H9 (cell line): ENCODE measurements around the gene TGM5. TPM values are rescaled to one million over a fixed set of nuclear protein-coding genes. Genes with fewer than 3 reads are reported as not detected.

Source experiments
- DNase-seq: peaks from one replicate; pipeline ENCODE4 v3.0.0-alpha.2; 2017
- H2AFZ ChIP-seq: one replicate; pipeline ENCODE4 v1.6.1; 2013; ENCODE audit warnings: mild to moderate bottlenecking, low read length, control low read depth, moderate library complexity
- H2AK5ac ChIP-seq: 2 replicates; pipeline ENCODE4 v1.6.1; 2013; ENCODE audit warnings: low read length, control low read depth, mixed read lengths; ENCODE audit not compliant: insufficient read length
- H2BK120ac ChIP-seq: one replicate; pipeline ENCODE4 v1.6.1; 2013; ENCODE audit warnings: low read depth, mild to moderate bottlenecking, low read length, control low read depth, inconsistent platforms; ENCODE audit not compliant: poor library complexity, severe bottlenecking
- H2BK12ac ChIP-seq: 2 replicates; pipeline ENCODE4 v1.6.1; 2013; ENCODE audit warnings: low read length, control low read depth, mixed read lengths, low read depth; ENCODE audit not compliant: insufficient read length
- H2BK15ac ChIP-seq: 2 replicates; pipeline ENCODE4 v1.6.1; 2013; ENCODE audit warnings: low read depth, low read length, control low read depth
- H2BK20ac ChIP-seq: one replicate; pipeline ENCODE4 v1.6.1; 2013; ENCODE audit warnings: low read depth, mild to moderate bottlenecking, low read length, control low read depth, inconsistent platforms; ENCODE audit not compliant: poor library complexity, severe bottlenecking
- H2BK5ac ChIP-seq: 2 replicates; pipeline ENCODE4 v1.6.1; 2013; ENCODE audit warnings: low read length, control low read depth, mixed read lengths; ENCODE audit not compliant: insufficient read length
- H3K14ac ChIP-seq: 2 replicates; pipeline ENCODE4 v1.6.1; 2013; ENCODE audit warnings: low read length, control low read depth; ENCODE audit not compliant: insufficient read depth
- H3K18ac ChIP-seq: 2 replicates; pipeline ENCODE4 v1.6.1; 2013; ENCODE audit warnings: low read depth, mild to moderate bottlenecking, mixed read lengths, low read length, control low read depth; ENCODE audit not compliant: insufficient read length
- H3K23ac ChIP-seq: 2 replicates; pipeline ENCODE4 v1.6.1; 2013; ENCODE audit warnings: low read length, control low read depth, mixed read lengths, low read depth; ENCODE audit not compliant: insufficient read length
- H3K23me2 ChIP-seq: 2 replicates; pipeline ENCODE4 v1.6.1; 2013; ENCODE audit warnings: low read depth, mild to moderate bottlenecking, mixed read lengths, low read length, control low read depth; ENCODE audit not compliant: insufficient read length, poor library complexity, severe bottlenecking
- H3K27ac ChIP-seq: 2 replicates; pipeline ENCODE4 v1.5.1; 2013; ENCODE audit warnings: low read length, control low read depth, mixed read lengths, low read depth; ENCODE audit not compliant: insufficient read length
- H3K27me3 ChIP-seq: 2 replicates; pipeline ENCODE4 v1.6.1; 2013; ENCODE audit warnings: low read length, control low read depth, inconsistent platforms; ENCODE audit not compliant: insufficient read depth
- H3K4ac ChIP-seq: 2 replicates; pipeline ENCODE4 v1.6.1; 2013; ENCODE audit warnings: low read depth, mild to moderate bottlenecking, control low read depth, inconsistent platforms, low read length, moderate library complexity
- H3K4me1 ChIP-seq: 2 replicates; pipeline ENCODE4 v1.6.1; 2013; ENCODE audit warnings: low read length, control low read depth, inconsistent platforms; ENCODE audit not compliant: insufficient read depth
- H3K4me2 ChIP-seq: 2 replicates; pipeline ENCODE4 v1.6.1; 2013; ENCODE audit warnings: low read length, control low read depth, mixed read lengths; ENCODE audit not compliant: insufficient read length, insufficient read depth
- H3K56ac ChIP-seq: 2 replicates; pipeline ENCODE4 v1.6.1; 2013; ENCODE audit warnings: low read depth, mild to moderate bottlenecking, mixed read lengths, low read length, control low read depth; ENCODE audit not compliant: insufficient read length
- H3K79me1 ChIP-seq: 2 replicates; pipeline ENCODE4 v1.6.1; 2013; ENCODE audit warnings: low read depth, mild to moderate bottlenecking, moderate library complexity, low read length, control low read depth, inconsistent platforms; ENCODE audit not compliant: insufficient read depth, poor library complexity, severe bottlenecking
- H3K79me2 ChIP-seq: 2 replicates; pipeline ENCODE4 v1.6.1; 2013; ENCODE audit warnings: low read length, control low read depth, inconsistent platforms; ENCODE audit not compliant: insufficient read depth
- H3K9ac ChIP-seq: 2 replicates; pipeline ENCODE4 v1.6.1; 2013; ENCODE audit warnings: low read length, control low read depth, mixed read lengths; ENCODE audit not compliant: insufficient read length; ENCODE audit errors: extremely low read depth
- H3K9me3 ChIP-seq: one replicate; pipeline ENCODE4 v1.6.1; 2013; ENCODE audit warnings: low read depth, low read length, inconsistent platforms; ENCODE audit not compliant: control insufficient read depth
- H3T11ph ChIP-seq: one replicate; pipeline ENCODE4 v1.6.1; 2013; ENCODE audit warnings: mild to moderate bottlenecking, low read length, control low read depth, inconsistent platforms
- H4K20me1 ChIP-seq: one replicate; pipeline ENCODE4 v1.6.1; 2013; ENCODE audit not compliant: control insufficient read depth, insufficient read length, insufficient read depth
- H4K5ac ChIP-seq: 2 replicates; pipeline ENCODE4 v1.6.1; 2013; ENCODE audit warnings: low read depth, mild to moderate bottlenecking, mixed read lengths, low read length, control low read depth; ENCODE audit not compliant: insufficient read length
- H4K8ac ChIP-seq: replicated peaks from 2 replicates; pipeline ENCODE4 v1.6.1; 2013; ENCODE audit warnings: low read length, control low read depth, mixed read lengths, low read depth; ENCODE audit not compliant: insufficient read length
- H4K91ac ChIP-seq: 2 replicates; pipeline ENCODE4 v1.6.1; 2013; ENCODE audit warnings: low read depth, mild to moderate bottlenecking, moderate library complexity, mixed read lengths, low read length, control low read depth; ENCODE audit not compliant: insufficient read length
- H3K27ac Mint-ChIP-seq, 3 experiments: 2 replicates in 2 of 3; 3 replicates in 1 of 3; pipeline ENCODE4 v1.8.0; 2020 to 2021; ENCODE audit warnings: mixed read lengths in 3 of 3, mild to moderate bottlenecking in 1 of 3, moderate library complexity in 1 of 3
- H3K27me3 Mint-ChIP-seq: 2 replicates; pipeline ENCODE4 v1.8.0; 2021; ENCODE audit warnings: low read depth, mild to moderate bottlenecking, moderate library complexity, mixed read lengths
- H3K36me3 Mint-ChIP-seq, 3 experiments: 2 replicates in 2 of 3; 3 replicates in 1 of 3; pipeline ENCODE4 v1.8.0; 2020 to 2021; ENCODE audit warnings: low read depth in 3 of 3, mixed read lengths in 3 of 3; ENCODE audit not compliant: insufficient read depth in 1 of 3
- H3K4me1 Mint-ChIP-seq, 2 experiments: 2 replicates each; pipeline ENCODE4 v1.8.0; 2020; ENCODE audit warnings: mixed read lengths in 2 of 2
- H3K4me3 Mint-ChIP-seq, 2 experiments: 2 replicates in 1 of 2; 3 replicates in 1 of 2; pipeline ENCODE4 v1.8.0; 2020 to 2021; ENCODE audit warnings: mild to moderate bottlenecking in 2 of 2, mixed read lengths in 2 of 2, moderate library complexity in 1 of 2
- H3K9me3 Mint-ChIP-seq, 2 experiments: 2 replicates in 1 of 2; 3 replicates in 1 of 2; pipeline ENCODE4 v1.8.0; 2020; ENCODE audit warnings: mild to moderate bottlenecking in 2 of 2, mixed read lengths in 2 of 2, moderate library complexity in 1 of 2
- WGBS: extraction: QIAGEN DNeasy Blood & Tissue Kit; methylation state at CpG from one replicate; pipeline ENCODE4 v1.1.7; 2013; ENCODE audit warnings: missing lambda C conversion rate, low lambda C conversion rate, mixed read lengths; ENCODE audit not compliant: insufficient read length; ENCODE audit errors: extremely low coverage; 5-methylcytosine and 5-hydroxymethylcytosine counted together
- total RNA-seq: library from RNA; stranded (reverse); gene quantifications from 2 replicates; pipeline ENCODE4 v1.2.1, GENCODE V29; 2021
- TF ChIP-seq, protein P1 (sequence below): fragments of 200-600 bp; sonication (generic); conservative IDR thresholded peaks from 3 replicates; pipeline ENCODE4 v1.8.0; 2021; ENCODE audit warnings: antibody characterized with exemption, mild to moderate bottlenecking

TGM5 gene
- total RNA-seq, 1 experiment from 2014 or later = not detected

DNA sequence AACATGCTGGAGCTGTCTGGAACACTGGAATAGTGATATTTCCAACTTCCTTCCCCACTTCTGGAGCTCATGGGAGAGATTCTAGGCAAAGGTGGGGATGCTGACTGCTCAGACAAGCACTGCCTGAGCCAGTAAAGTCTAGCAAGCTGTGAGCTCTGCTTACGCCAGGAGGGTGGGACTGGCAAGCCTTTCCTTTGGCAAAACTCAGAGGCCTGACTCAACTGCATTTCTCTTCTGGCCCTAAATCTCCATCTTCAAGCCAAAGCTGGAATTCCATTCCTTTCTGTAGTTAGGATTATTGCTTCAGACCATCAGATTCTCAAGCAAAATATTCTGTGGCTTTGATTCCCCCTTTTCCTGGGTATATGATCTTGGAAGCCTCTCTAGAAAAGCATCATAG is 25.6 kb downstream of the TGM5 start:
- Histone ChIP-seq H3K79me1 (no peaks in the 10 kb centered on the region), H3K27ac (no peak overlapping the region), H3K79me2 (no peaks in the 10 kb centered on the region), H3T11ph (no peak overlapping the region), H4K8ac (no peak overlapping the region), H2AK5ac (no peak overlapping the region), H3K23me2 (no peaks in the 10 kb centered on the region), H2AFZ (no peak overlapping the region), H2BK15ac (no peak overlapping the region), H4K91ac (no peak overlapping the region), H3K14ac (no peak overlapping the region), H3K4me1 (no peaks in the 10 kb centered on the region), H2BK12ac (no peak overlapping the region), H3K9ac (no peak overlapping the region), H4K20me1 (no peaks in the 10 kb centered on the region), H3K27me3 (no peaks in the 10 kb centered on the region), H2BK5ac (no peak overlapping the region), H2BK20ac (no peak overlapping the region), H3K4me2 (no peak overlapping the region), H3K9me3 (no peaks in the 10 kb centered on the region), H3K23ac (no peak overlapping the region), H3K18ac (no peak overlapping the region), H2BK120ac (no peak overlapping the region), H4K5ac (no peak overlapping the region), H3K4ac (no peak overlapping the region), H3K56ac (no peak overlapping the region)
- WGBS = no CpG with 5 or more reads among the region's 1 CpG
- Mint-ChIP-seq H3K27me3 (peaks cover 6% of the 10 kb centered on the region), H3K36me3 (no peaks in the 10 kb centered on the region), H3K27ac (no peak overlapping the region), H3K9me3 (no peaks in the 10 kb centered on the region), H3K4me1 (0 out of 4 replicates have a peak, but pooled peaks cover 0 to 2% of the 10 kb centered on the region in 2 experiments), H3K4me3 (no peak overlapping the region)
- no peak for DNase-seq
- TF ChIP-seq, protein P1, sequence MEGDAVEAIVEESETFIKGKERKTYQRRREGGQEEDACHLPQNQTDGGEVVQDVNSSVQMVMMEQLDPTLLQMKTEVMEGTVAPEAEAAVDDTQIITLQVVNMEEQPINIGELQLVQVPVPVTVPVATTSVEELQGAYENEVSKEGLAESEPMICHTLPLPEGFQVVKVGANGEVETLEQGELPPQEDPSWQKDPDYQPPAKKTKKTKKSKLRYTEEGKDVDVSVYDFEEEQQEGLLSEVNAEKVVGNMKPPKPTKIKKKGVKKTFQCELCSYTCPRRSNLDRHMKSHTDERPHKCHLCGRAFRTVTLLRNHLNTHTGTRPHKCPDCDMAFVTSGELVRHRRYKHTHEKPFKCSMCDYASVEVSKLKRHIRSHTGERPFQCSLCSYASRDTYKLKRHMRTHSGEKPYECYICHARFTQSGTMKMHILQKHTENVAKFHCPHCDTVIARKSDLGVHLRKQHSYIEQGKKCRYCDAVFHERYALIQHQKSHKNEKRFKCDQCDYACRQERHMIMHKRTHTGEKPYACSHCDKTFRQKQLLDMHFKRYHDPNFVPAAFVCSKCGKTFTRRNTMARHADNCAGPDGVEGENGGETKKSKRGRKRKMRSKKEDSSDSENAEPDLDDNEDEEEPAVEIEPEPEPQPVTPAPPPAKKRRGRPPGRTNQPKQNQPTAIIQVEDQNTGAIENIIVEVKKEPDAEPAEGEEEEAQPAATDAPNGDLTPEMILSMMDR = no peak
